GM12892 (cell line): ENCODE results near the gene SAP25.

ENCODE experiments used
- POLR2A ChIP-seq: IDR thresholded peaks from 2 replicates; pipeline ENCODE4 v1.6.1; 2011; ENCODE audit warnings: low read depth, low read length, control low read depth
- TAF1 ChIP-seq: IDR thresholded peaks from 2 replicates; pipeline ENCODE4 v1.6.1; 2011; ENCODE audit warnings: low read depth, mild to moderate bottlenecking, control low read depth, low read length, borderline replicate concordance

DNA sequence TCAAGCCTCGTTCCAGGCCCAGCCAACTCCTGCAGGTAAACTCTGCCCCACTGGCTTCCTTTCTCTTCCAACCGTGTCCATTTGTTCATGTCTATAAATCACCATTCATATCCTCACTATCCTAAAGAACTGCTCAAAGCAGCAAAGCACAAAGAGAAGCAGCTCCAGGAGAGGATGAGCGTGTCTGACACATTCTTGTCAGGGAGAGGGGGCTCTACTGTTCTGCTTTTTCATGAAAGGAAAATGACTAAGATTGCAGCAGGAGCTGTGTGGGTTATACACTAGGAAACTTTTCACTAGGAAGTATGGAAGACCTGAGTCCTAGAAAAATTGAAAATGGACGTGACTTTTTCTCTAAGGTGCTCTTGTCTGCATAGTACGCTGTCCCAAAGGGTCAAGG, 18.0 kb downstream of the SAP25 start:
- TF ChIP-seq TAF1 (no peak), POLR2A (no peak)
